Panc1 (cell line): ENCODE measurements around the gene PDILT.
"Not testable (repeated sequence)": the region's sequence is repeated elsewhere in the genome, so short reads cannot be mapped to it uniquely, and the experiment has no call there.

ENCODE experiments used
- CTCF ChIP-seq: fragments of 450-650 bp; IDR thresholded peaks from 2 replicates; pipeline ENCODE4 v1.5.1; 2017; ENCODE audit warnings: mild to moderate bottlenecking
- POLR2AphosphoS5 ChIP-seq: IDR thresholded peaks from 2 replicates; pipeline ENCODE4 v1.6.1; 2012; ENCODE audit warnings: mild to moderate bottlenecking, low read depth, low read length, moderate library complexity
- SIN3A ChIP-seq: IDR thresholded peaks from 2 replicates; pipeline ENCODE4 v1.6.1; 2012; ENCODE audit warnings: low read depth, mild to moderate bottlenecking, low read length, moderate library complexity, borderline replicate concordance; ENCODE audit not compliant: insufficient read depth
- TCF7L2 ChIP-seq: IDR thresholded peaks from 2 replicates; pipeline ENCODE4 v1.6.1; 2011; ENCODE audit warnings: mild to moderate bottlenecking, low read depth, low read length, inconsistent platforms

DNA sequence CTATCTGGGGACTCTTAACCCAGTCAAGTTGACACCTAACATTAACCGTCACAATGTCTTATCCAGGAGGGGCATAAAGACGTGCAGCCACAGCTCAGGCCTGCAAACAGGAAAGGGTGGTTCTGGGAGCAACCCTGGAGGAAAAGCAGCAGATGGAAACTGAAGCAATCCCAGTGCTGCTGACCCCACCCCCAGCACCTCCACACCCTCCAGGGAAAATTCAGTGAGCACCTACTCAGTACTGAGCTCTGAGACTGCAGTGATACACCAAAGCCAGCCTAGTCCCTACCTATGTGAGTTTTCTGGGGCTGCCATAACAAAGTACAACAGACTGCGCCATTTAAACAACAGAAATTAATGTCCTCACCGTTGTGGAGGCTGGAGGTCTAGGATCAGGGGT is 37.3 kb upstream of the PDILT start:
- not testable (repeated sequence) for TF ChIP-seq CTCF, POLR2AphosphoS5, TCF7L2, SIN3A
